ENCODE results near the gene ZNF492.

DNA sequence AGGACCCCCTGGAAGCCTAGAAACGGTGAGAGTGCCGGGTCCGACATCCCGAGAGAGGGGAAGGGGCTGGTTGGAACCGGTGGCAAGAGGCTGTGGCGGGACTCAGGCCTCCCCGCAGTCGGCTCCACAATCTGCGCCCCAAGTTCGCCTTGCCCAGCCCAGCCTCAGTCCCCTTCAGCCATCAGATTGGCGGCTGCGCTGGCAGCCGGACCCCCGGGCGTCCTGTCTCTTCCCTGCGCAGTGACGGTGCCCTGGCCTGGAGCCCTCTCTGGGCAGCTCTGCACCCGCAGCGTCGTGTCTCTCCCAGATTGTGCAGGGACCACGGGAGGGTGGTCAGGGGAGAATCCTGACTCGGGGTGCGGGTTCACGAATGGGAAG, 315 bp downstream of the ZNF492 start:
- no peak for TF ChIP-seq POLR2AphosphoS5 (IDR thresholded peaks at IDR 0.05; ENCODE audit: insufficient read depth in 1 of 2, low read depth in 1 of 2)
- TF ChIP-seq, protein P1, sequence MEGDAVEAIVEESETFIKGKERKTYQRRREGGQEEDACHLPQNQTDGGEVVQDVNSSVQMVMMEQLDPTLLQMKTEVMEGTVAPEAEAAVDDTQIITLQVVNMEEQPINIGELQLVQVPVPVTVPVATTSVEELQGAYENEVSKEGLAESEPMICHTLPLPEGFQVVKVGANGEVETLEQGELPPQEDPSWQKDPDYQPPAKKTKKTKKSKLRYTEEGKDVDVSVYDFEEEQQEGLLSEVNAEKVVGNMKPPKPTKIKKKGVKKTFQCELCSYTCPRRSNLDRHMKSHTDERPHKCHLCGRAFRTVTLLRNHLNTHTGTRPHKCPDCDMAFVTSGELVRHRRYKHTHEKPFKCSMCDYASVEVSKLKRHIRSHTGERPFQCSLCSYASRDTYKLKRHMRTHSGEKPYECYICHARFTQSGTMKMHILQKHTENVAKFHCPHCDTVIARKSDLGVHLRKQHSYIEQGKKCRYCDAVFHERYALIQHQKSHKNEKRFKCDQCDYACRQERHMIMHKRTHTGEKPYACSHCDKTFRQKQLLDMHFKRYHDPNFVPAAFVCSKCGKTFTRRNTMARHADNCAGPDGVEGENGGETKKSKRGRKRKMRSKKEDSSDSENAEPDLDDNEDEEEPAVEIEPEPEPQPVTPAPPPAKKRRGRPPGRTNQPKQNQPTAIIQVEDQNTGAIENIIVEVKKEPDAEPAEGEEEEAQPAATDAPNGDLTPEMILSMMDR (IDR thresholded peaks at IDR 0.05), result no peak
